A673 (cell line): ENCODE results near the gene IQCC. TPM values are rescaled to one million over a fixed set of nuclear protein-coding genes. Genes with fewer than 3 reads are reported as not detected.

Experiments used
- BruUV-seq: library from RNA; stranded (reverse); fragments of 400-500 nt; replicated peaks from 2 replicates; lab custom pipeline; 2021; lab: Mats Ljungman, UMichigan
- CTCF ChIA-PET: fragments of 300-600 bp; sonication (Branson Sonifier 250); formaldehyde crosslinking; loops from one replicate; lab custom pipeline; 2022; ENCODE audit warnings: antibody characterized with exemption; lab: Charles Lee
- POLR2A ChIA-PET: fragments of 300-600 bp; sonication (Branson Sonifier 250); formaldehyde crosslinking; loops from one replicate; lab custom pipeline; 2022; ENCODE audit warnings: antibody characterized with exemption; ENCODE audit not compliant: low non-redundant PET; lab: Charles Lee
- DNase-seq: peaks from one replicate; pipeline ENCODE4 v3.0.0-alpha.2; 2015; ENCODE audit warnings: low spot score
- H3K27ac ChIP-seq: fragments of 200-600 bp; sonication (generic); 2 replicates; pipeline ENCODE4 v1.5.1; 2016; ENCODE audit warnings: mixed run types, low read depth, mild to moderate bottlenecking, mixed read lengths, antibody characterized with exemption, low read length; ENCODE audit not compliant: poor library complexity, severe bottlenecking
- H3K27me3 ChIP-seq: fragments of 200-600 bp; sonication (generic); replicated peaks from 2 replicates; pipeline ENCODE4 v1.6.1; 2017; ENCODE audit warnings: mixed run types, low read depth, mild to moderate bottlenecking, mixed read lengths, antibody characterized with exemption, low read length; ENCODE audit not compliant: insufficient read depth, poor library complexity
- H3K36me3 ChIP-seq: fragments of 200-600 bp; sonication (generic); 2 replicates; pipeline ENCODE4 v1.6.1; 2016; ENCODE audit warnings: mixed run types, mild to moderate bottlenecking, mixed read lengths, antibody characterized with exemption, low read length; ENCODE audit not compliant: insufficient read depth, poor library complexity, severe bottlenecking
- H3K4me1 ChIP-seq: fragments of 200-600 bp; sonication (generic); 2 replicates; pipeline ENCODE4 v1.6.1; 2017; ENCODE audit warnings: mixed run types, mild to moderate bottlenecking, mixed read lengths, antibody characterized with exemption, low read length; ENCODE audit not compliant: insufficient read depth, poor library complexity, severe bottlenecking
- H3K4me3 ChIP-seq: fragments of 200-600 bp; sonication (generic); 2 replicates; pipeline ENCODE4 v1.5.1; 2016; ENCODE audit warnings: low read depth, mixed run types, mild to moderate bottlenecking, mixed read lengths, low read length; ENCODE audit not compliant: poor library complexity, severe bottlenecking
- H3K9me3 ChIP-seq: fragments of 200-600 bp; sonication (generic); 2 replicates; pipeline ENCODE4 v1.6.1; 2016; ENCODE audit warnings: mixed run types, low read depth, mild to moderate bottlenecking, mixed read lengths, antibody characterized with exemption, low read length; ENCODE audit not compliant: poor library complexity, severe bottlenecking
- EZH2 ChIP-seq: fragments of 200-600 bp; sonication (generic); IDR thresholded peaks from 2 replicates; pipeline ENCODE4 v1.6.1; 2017; ENCODE audit warnings: borderline replicate concordance, low read depth, mild to moderate bottlenecking, mixed read lengths, antibody characterized with exemption, low read length; ENCODE audit not compliant: poor library complexity, severe bottlenecking
- intact Hi-C: fragments of 100-400 bp; cut with micrococcal nuclease; formaldehyde crosslinking; loops from one replicate; pipeline ENCODE4 v1.10.0; 2022; ENCODE audit not compliant: unreplicated experiment
- total RNA-seq: library from RNA; stranded (reverse); gene quantifications from 2 replicates; pipeline ENCODE4 v1.2.3, GENCODE V29; 2021
- TF ChIP-seq, protein P1 (sequence below): fragments of 300-800, 200-600 bp; sonication (generic); conservative IDR thresholded peaks from 2 replicates; pipeline ENCODE4 v1.5.1; 2017; ENCODE audit warnings: low read depth, mild to moderate bottlenecking, antibody characterized with exemption, low read length, moderate library complexity, mixed read lengths

IQCC gene
- total RNA-seq, 1 experiment from 2014 or later = 7.2 TPM

DNA sequence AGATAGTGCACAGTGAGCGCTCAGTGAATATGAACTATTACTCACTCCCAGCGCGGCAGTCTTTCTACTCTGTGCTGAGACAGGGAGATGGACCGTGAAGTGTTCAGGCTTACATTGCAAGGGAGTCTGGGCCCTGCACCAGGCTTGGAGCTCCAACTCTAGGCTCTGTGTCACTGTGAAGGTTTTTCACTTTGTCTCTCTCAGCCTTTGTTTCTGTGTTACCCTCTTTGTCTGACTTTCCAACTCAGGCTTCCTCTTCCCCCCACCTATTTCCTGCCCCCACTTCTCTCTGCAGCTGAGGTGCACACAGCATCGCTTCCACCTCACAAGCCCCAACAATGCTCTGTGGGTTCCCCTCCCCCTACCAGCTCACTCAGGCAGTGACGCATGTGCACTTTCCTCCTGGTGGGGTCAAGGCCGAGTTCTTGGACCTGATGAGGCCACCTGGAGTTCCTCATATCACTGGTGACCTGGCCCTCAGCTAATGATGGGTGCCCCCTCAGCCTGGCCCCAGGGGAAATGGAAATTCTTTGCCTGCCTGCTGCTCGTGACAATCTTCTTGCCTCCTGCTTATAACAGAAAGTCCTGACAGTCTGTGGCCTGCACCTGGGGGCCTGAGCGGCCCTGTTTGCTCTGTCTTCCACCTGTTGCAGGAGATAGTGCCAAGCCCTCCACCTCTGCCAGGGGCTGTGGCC lies 44.5 kb downstream of the IQCC start:
- Histone ChIP-seq H3K9me3 (no peaks in the 10 kb centered on the region), H3K27ac (no peak overlapping the region), H3K36me3 (no peaks in the 10 kb centered on the region), H3K27me3 (no peaks in the 10 kb centered on the region), H3K4me3 (no peak overlapping the region), H3K4me1 (peaks cover 4% of the 10 kb centered on the region)
- BruUV-seq = no TSS peak
- intact Hi-C loops = no loop called here
- POLR2A ChIA-PET = no interaction called here
- CTCF ChIA-PET = no interaction called here
- no peak for DNase-seq
- no peak for TF ChIP-seq EZH2
- TF ChIP-seq, protein P1, sequence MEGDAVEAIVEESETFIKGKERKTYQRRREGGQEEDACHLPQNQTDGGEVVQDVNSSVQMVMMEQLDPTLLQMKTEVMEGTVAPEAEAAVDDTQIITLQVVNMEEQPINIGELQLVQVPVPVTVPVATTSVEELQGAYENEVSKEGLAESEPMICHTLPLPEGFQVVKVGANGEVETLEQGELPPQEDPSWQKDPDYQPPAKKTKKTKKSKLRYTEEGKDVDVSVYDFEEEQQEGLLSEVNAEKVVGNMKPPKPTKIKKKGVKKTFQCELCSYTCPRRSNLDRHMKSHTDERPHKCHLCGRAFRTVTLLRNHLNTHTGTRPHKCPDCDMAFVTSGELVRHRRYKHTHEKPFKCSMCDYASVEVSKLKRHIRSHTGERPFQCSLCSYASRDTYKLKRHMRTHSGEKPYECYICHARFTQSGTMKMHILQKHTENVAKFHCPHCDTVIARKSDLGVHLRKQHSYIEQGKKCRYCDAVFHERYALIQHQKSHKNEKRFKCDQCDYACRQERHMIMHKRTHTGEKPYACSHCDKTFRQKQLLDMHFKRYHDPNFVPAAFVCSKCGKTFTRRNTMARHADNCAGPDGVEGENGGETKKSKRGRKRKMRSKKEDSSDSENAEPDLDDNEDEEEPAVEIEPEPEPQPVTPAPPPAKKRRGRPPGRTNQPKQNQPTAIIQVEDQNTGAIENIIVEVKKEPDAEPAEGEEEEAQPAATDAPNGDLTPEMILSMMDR = no peak

DNA sequence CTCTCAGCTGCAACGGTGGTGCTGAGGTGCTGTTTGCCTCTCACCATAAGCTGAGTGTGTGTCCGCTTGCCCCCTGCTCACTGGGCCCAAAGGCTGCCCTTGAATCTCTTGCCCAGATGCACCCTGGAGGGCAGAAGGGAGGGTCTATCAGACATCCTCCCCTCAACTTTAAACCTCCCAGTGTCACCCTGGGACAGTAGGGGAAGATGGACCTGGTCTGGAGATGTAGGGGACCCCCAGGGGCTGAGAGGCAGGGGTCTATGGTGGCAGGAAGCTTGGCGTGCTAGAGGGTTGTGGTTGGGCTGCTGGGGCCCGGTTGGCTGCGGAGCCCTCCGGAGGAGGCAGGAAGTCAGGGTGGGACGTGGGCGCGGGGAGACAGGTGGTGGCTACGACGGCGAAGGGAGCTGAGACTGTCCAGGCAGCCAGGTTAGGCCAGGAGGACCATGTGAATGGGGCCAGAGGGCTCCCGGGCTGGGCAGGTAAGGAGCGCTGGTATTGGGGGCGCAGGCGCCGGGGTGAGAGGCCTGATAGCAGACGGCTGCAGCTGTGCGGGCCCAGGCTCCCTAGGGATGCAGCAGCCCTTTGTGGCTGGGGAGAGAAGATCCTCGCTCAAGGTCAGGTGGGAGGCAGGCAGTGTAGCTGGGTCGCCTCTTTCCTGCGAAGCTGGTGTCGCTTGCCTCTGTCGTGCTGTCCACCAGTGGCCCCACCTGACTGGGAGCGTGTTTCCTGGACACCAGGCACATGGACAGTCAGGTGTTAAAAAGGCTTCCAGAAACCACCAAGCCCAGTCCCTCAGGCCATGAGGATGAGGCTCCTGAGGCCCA lies 45.6 kb downstream of the IQCC start, which contains the start of gene LCK:
TSS of gene LCK (plus strand) at position 373 of the 824 bp plus-strand sequence. CDS start 23,065 bp downstream, outside the sequence.
- DNase-seq = no peak
- Histone ChIP-seq H3K36me3 (no peaks in the 10 kb centered on the region), H3K27me3 (no peaks in the 10 kb centered on the region), H3K4me3 (no peak within 1 kb of the TSS), H3K27ac (no peak within 1 kb of the TSS), H3K9me3 (no peaks in the 10 kb centered on the region), H3K4me1 (peaks cover 4% of the 10 kb centered on the region)
- BruUV-seq = no TSS peak
- CTCF ChIA-PET = no interaction called here
- no peak for TF ChIP-seq EZH2
- TF ChIP-seq, protein P1 = no peak
- POLR2A ChIA-PET = no interaction called here
- intact Hi-C loops = no loop called here

DNA sequence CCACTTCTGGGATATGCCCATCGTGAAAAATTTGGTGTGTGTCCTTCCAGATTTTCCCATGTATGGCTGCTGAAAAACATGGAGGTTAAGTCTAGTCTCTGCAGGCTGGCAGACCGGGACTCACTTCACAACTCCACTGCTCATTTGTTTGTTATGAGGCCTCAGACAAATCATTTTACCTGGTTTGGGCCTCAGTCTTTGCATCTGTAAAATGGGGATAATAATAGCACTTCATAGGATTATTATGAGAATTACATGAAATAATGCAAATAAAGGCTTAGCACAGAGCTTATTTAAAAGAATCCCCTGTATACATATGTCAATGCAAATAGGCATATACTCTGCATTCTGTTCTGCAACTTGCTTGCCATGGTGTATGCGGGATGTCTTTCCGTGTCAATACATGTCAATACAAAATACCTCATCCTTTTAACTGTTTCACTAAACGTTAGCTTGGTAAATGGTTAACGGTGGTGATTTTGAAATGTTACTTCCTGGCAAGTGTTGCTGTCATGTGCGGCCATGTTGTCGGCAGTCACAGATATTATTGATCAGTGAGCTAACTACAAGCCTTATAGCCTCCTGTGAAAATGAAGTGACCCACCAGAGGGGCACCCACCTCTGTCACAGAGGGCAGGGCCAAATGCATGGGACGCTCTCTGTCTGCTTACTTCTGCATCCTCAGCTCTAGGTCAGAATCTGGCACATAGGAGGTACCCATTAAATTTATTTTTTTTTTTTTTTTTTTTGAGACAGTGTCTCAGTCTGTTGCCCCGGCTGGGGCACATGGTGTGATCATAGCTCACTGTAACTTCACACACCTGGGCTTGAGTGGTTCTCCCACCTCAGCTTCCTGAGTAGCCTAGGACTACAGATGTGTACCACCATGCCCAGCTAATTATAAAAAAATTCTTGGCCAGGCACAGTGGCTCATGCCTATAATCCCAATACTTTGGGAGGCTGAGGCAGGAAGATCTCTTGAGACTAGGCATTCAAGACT lies 49.9 kb downstream of the IQCC start:
- POLR2A ChIA-PET = no interaction called here
- Histone ChIP-seq H3K27ac (no peak overlapping the region), H3K4me3 (no peak overlapping the region), H3K9me3 (no peaks in the 10 kb centered on the region), H3K36me3 (no peaks in the 10 kb centered on the region), H3K4me1 (no peaks in the 10 kb centered on the region), H3K27me3 (no peaks in the 10 kb centered on the region)
- intact Hi-C loops = no loop called here
- BruUV-seq = no TSS peak
- TF ChIP-seq EZH2 = no peak
- TF ChIP-seq, protein P1 = no peak
- DNase-seq = no peak
- CTCF ChIA-PET = no interaction called here
